ENCODE data around the gene NRIP1. TPM values are rescaled to one million over a fixed set of nuclear protein-coding genes. Genes with fewer than 3 reads are reported as not detected.

Gene NRIP1
- total RNA-seq, 1 donor from 2014 or later = 81.1 TPM

- peak overlapping the region; percentile 71 for H3K4me3 ChIP-seq (ENCODE audit: low read depth, low read length)
- TF ChIP-seq, protein P1, sequence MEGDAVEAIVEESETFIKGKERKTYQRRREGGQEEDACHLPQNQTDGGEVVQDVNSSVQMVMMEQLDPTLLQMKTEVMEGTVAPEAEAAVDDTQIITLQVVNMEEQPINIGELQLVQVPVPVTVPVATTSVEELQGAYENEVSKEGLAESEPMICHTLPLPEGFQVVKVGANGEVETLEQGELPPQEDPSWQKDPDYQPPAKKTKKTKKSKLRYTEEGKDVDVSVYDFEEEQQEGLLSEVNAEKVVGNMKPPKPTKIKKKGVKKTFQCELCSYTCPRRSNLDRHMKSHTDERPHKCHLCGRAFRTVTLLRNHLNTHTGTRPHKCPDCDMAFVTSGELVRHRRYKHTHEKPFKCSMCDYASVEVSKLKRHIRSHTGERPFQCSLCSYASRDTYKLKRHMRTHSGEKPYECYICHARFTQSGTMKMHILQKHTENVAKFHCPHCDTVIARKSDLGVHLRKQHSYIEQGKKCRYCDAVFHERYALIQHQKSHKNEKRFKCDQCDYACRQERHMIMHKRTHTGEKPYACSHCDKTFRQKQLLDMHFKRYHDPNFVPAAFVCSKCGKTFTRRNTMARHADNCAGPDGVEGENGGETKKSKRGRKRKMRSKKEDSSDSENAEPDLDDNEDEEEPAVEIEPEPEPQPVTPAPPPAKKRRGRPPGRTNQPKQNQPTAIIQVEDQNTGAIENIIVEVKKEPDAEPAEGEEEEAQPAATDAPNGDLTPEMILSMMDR (conservative IDR thresholded peaks at IDR 0.05; ENCODE audit: low read depth, low read length) = no peak
- no peak for DNase-seq (ENCODE audit: low read depth)
Measured at GRCh38 chr21:15066123-15066575, 1.3 kb upstream of the NRIP1 start.

- no peak for DNase-seq (ENCODE audit: low read depth)
- H3K4me3 ChIP-seq (ENCODE audit: low read depth, low read length) = peak overlapping the region; percentile 71
- TF ChIP-seq, protein P1 (conservative IDR thresholded peaks at IDR 0.05; ENCODE audit: low read depth, low read length) = no peak
Measured at GRCh38 chr21:15065392-15066122, 757 bp upstream of the NRIP1 start.

GRCh38 chr21:15063814-15064575 is 805 bp downstream of the NRIP1 start:
- TF ChIP-seq, protein P1 (conservative IDR thresholded peaks at IDR 0.05; ENCODE audit: low read depth, low read length) = no peak
- H3K4me3 ChIP-seq (ENCODE audit: low read depth, low read length) = peak overlapping the region; percentile 71
- no peak for DNase-seq (ENCODE audit: low read depth)

- DNase-seq (ENCODE audit: low read depth) = no peak
- H3K4me3 ChIP-seq (ENCODE audit: low read depth, low read length) = peak overlapping the region; percentile 71
- TF ChIP-seq, protein P1 (conservative IDR thresholded peaks at IDR 0.05; ENCODE audit: low read depth, low read length) = no peak
Measured at GRCh38 chr21:15063081-15063813, 1.6 kb downstream of the NRIP1 start.

DNA sequence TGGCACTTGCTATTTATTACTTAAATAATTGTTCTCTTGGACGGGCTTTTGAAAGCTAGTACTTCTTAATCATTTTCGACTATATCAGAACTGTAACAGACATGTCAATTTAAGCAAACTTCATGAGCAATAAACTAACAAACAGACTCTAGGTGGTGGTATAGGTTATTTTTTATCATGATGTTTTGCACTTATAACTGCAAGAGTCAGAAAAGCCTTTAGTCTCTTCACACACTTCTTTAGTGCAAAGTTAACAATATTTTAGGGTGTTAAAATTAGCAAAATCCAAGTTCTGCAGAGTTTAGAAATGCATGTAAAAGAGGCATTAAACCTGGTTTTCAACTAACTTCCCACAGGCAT is 2.2 kb downstream of the NRIP1 start:
- no peak for DNase-seq (ENCODE audit: low read depth)
- H3K4me3 ChIP-seq (ENCODE audit: low read depth, low read length) = peak overlapping the region; percentile 71
- TF ChIP-seq, protein P1 (conservative IDR thresholded peaks at IDR 0.05; ENCODE audit: low read depth, low read length) = no peak

- DNase-seq (ENCODE audit: low read depth) = no peak
- H3K4me3 ChIP-seq (ENCODE audit: low read depth, low read length) = peak overlapping the region; percentile 71
- TF ChIP-seq, protein P1 (conservative IDR thresholded peaks at IDR 0.05; ENCODE audit: low read depth, low read length) = no peak
Measured at GRCh38 chr21:15061747-15062605, 2.8 kb downstream of the NRIP1 start.

All from epithelial cell of proximal tubule (primary cell).